MCF 10A (cell line): Measurements from ENCODE around the gene MEOX1. TPM values are rescaled to one million over a fixed set of nuclear protein-coding genes. Genes with fewer than 3 reads are reported as not detected.

ENCODE experiments used
- total RNA-seq: library from RNA; stranded (reverse); gene quantifications from 2 replicates; pipeline ENCODE4 v1.2.3, GENCODE V29; 2022

Gene MEOX1
- total RNA-seq, 1 experiment from 2014 or later: not detected

Other genes with a start within 250 kb of the MEOX1 start
- 56.9 and 62.1 TPM in 2 replicates for gene DHX8, start 177.9 kb downstream of the MEOX1 start, total RNA-seq
- 23.5 and 31.6 TPM in 2 replicates for gene ETV4, start 115.6 kb downstream of the MEOX1 start, total RNA-seq
- not detected in 2 replicates for gene SOST, start 96.9 kb upstream of the MEOX1 start, total RNA-seq
- gene DUSP3, start 117.1 kb upstream of the MEOX1 start, total RNA-seq: 39.7 and 55.0 TPM in 2 replicates
- not detected in 2 replicates for gene CFAP97D1, start 118.5 kb upstream of the MEOX1 start, total RNA-seq
- 18.7 and 24.5 TPM in 2 replicates for gene MPP3, start 171.2 kb upstream of the MEOX1 start, total RNA-seq
- gene CD300LG, start 185.3 kb upstream of the MEOX1 start, total RNA-seq: not detected in 2 replicates
- gene MPP2, start 245.6 kb upstream of the MEOX1 start, total RNA-seq: not detected in 2 replicates